NB4 (cell line): ENCODE results near the gene ANKRD13B.
A peak's percentile ranks its signal among the peaks of the same experiment; 100 is the strongest.

Experiments used
- DNase-seq: peaks from one replicate; pipeline ENCODE4 v3.0.0; 2010; ENCODE audit warnings: low read depth
- H3K4me3 ChIP-seq: one replicate; pipeline ENCODE4 v1.5.1; 2011; ENCODE audit warnings: mild to moderate bottlenecking, low read depth, low read length, moderate library complexity
- CTCF ChIP-seq: IDR thresholded peaks from one replicate; pipeline ENCODE4 v1.5.1; 2012; ENCODE audit warnings: low read depth, low read length
- MAX ChIP-seq: IDR thresholded peaks from 2 replicates; pipeline ENCODE4 v1.6.1; 2011; ENCODE audit warnings: low read depth, low read length
- MYC ChIP-seq: IDR thresholded peaks from 2 replicates; pipeline ENCODE4 v1.6.1; 2011; ENCODE audit warnings: low read depth, low read length
- POLR2A ChIP-seq: IDR thresholded peaks from 2 replicates; pipeline ENCODE4 v1.6.1; 2011; ENCODE audit warnings: mild to moderate bottlenecking; ENCODE audit not compliant: insufficient read length; ENCODE audit errors: extremely low read depth

The ANKRD13B gene

GRCh38 chr17:29583324-29584248 lies 9.3 kb upstream of the ANKRD13B start:
- no peak overlapping the region for H3K4me3 ChIP-seq
- no peak for TF ChIP-seq MYC
- TF ChIP-seq CTCF: no peak
- TF ChIP-seq MAX: no peak
- TF ChIP-seq POLR2A: no peak
- DNase-seq: no peak

- no peak for TF ChIP-seq MAX
- no peak for TF ChIP-seq MYC
- TF ChIP-seq CTCF: no peak
- TF ChIP-seq POLR2A: no peak
- H3K4me3 ChIP-seq: no peak overlapping the region
- peak; percentile 44 for DNase-seq
These were observed 8.4 kb upstream of the ANKRD13B start for GRCh38 chr17:29584452-29585079.

- TF ChIP-seq MYC (no peak), CTCF (peak; percentile 50)
- no peak for DNase-seq
These were observed 7.7 kb upstream of the ANKRD13B start for GRCh38 chr17:29585080-29585751.

GRCh38 chr17:29586676-29587469 lies 6.1 kb upstream of the ANKRD13B start:
- no peak for DNase-seq
- TF ChIP-seq POLR2A: no peak
- peak overlapping the region; percentile 75 for H3K4me3 ChIP-seq

More at GRCh38 chr17:29585080-29585751, 7.7 kb upstream of the ANKRD13B start:
- H3K4me3 ChIP-seq: no peak overlapping the region

- peak overlapping the region; percentile 75 for H3K4me3 ChIP-seq
- TF ChIP-seq POLR2A (no peak), CTCF (no peak), MAX (no peak), MYC (no peak)
- no peak for DNase-seq
These were observed 5.3 kb upstream of the ANKRD13B start for GRCh38 chr17:29587591-29587990.
